Ovary (tissue), 9 donors: Measurements from ENCODE around the gene FKBP2. TPM values are rescaled to one million over a fixed set of nuclear protein-coding genes. Genes with fewer than 3 reads are reported as not detected.

Source experiments
- DNase-seq, 5 donors: peaks; one replicate each; pipeline ENCODE4 v3.0.0-alpha.2; 2019 to 2020
- H3K27ac ChIP-seq, 2 donors: fragments of 200-600 bp; one replicate each; pipeline versions ENCODE4 v1.5.1 to v1.8.0; 2019 to 2022
- H3K27me3 ChIP-seq: fragments of 200-600 bp; one replicate; pipeline ENCODE4 v1.8.0; 2022
- H3K36me3 ChIP-seq: fragments of 200-600 bp; sonication (generic); one replicate; pipeline ENCODE4 v1.5.1; 2019
- H3K4me1 ChIP-seq: one replicate; pipeline ENCODE4 v1.8.1; 2013; ENCODE audit warnings: mild to moderate bottlenecking, moderate library complexity; ENCODE audit not compliant: insufficient read depth
- H3K4me3 ChIP-seq: fragments of 200-600 bp; sonication (generic); one replicate; pipeline ENCODE4 v1.5.1; 2017
- H3K9me3 ChIP-seq, 2 donors: fragments of 200-600 bp in 1 of 2; sonication (generic) in 1 of 2; one replicate each; pipeline versions ENCODE4 v1.5.1 to v1.8.1; 2013 to 2019; ENCODE audit warnings: mild to moderate bottlenecking in 1 of 2, moderate library complexity in 1 of 2
- EP300 ChIP-seq: sonication (generic); formaldehyde crosslinking; IDR thresholded peaks from one replicate; pipeline ENCODE4 v1.6.1; 2017; ENCODE audit warnings: antibody characterized with exemption
- POLR2A ChIP-seq: fragments of 450-650 bp; IDR thresholded peaks from one replicate; pipeline ENCODE4 v1.6.1; 2017; ENCODE audit warnings: antibody characterized with exemption, mild to moderate bottlenecking, moderate library complexity
- WGBS, 3 donors: extraction: QIAGEN DNeasy Blood & Tissue Kit in 1 of 3; methylation state at CpG; one replicate each; pipeline versions ENCODE4 v1.1.5 to v1.1.7; 2013 to 2017; 5-methylcytosine and 5-hydroxymethylcytosine counted together
- intact Hi-C, 4 donors: fragments of 100-400 bp; cut with DNase I; formaldehyde crosslinking; loops; one replicate each; pipeline versions ENCODE4 v1.11.0 to v1.15.1; 2022 to 2023
- polyA plus RNA-seq, 2 donors: library from polyadenylated mRNA; stranded (reverse); fragments of 200-250 nt in 1 of 2; fragments of 350-450 nt in 1 of 2; fragmentation: Illumina TruSeq in 1 of 2; extraction: RNeasy Lipid Tissue Mini Kit (QIAGEN cat#74804) in 1 of 2; gene quantifications; one replicate each; pipeline ENCODE4 v1.2.3, GENCODE V29; 2013 to 2014
- total RNA-seq, 7 donors: library from RNA; depleted of rRNA in 2 of 7; stranded (reverse); fragments of >200 nt in 2 of 7; fragmentation: NEBNext Ultra II Directional in 3 of 7; extraction: Animal tissue kit (Norgen Biotek cat#: 25700) in 3 of 7; gene quantifications; one replicate each; pipeline versions ENCODE4 v1.1.0 to v1.2.4, GENCODE V29; 2016 to 2023
- TF ChIP-seq, protein P1 (sequence below), 3 donors: fragments of 450-650 bp in 2 of 3; fragments of 200-600 bp in 1 of 3; IDR thresholded peaks; one replicate each; pipeline versions ENCODE4 v1.5.1 to v1.8.0; 2016 to 2022; ENCODE audit warnings: antibody characterized with exemption in 3 of 3, mild to moderate bottlenecking in 1 of 3
- donor health status: DM: no; HTN: no; CAD: no; lungs with moderate emphysema.
- donor health status: DM: no; HTN: no; CAD: no.
- donor health status: Bipolar disorder and iron deficiency.
- donor health status: DM: yes; HTN: yes; CAD: no.
- donor health status: DM: no; HTN: no; CAD: no.
- donor health status: DM: yes; HTN: yes; CAD: no.

FKBP2 gene
- total and polyA plus RNA-seq, 9 donors = 25.1 to 132 (median 49.5) TPM

DNA sequence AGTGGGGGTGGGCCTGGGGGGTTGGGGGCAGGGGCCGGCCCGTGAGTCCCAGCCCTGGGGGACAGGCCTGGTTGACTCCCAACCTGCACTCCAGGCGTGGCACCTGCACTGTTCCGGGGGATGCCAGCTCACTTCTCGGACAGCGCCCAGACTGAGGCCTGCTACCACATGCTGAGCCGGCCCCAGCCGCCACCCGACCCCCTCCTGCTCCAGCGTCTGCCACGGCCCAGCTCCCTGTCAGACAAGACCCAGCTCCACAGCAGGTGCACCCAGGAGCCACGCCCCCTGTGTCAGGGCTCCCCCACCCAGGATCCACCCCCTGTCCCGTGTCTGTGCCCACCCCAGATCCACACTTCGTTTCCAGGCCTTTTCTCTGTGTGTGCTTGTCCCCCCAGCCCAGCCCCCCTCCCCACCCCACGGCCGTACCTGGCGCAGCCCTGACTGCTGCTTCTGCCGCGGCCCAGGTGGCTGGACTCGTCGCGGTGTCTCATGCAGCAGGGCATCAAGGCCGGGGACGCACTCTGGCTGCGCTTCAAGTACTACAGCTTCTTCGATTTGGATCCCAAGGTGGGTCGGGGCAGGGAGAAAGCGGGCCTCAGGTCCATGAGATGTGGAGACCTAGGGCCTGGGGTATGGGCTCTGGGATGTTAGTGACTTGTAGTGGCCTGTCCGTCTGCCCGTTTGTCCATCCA lies 29.6 kb upstream of the FKBP2 start:
- intact Hi-C loops = no loop called here
- Histone ChIP-seq H3K36me3 (no peaks in the 10 kb centered on the region), H3K4me3 (no peak overlapping the region), H3K4me1 (peaks cover 4% of the 10 kb centered on the region), H3K9me3 (no peaks in the 10 kb centered on the region), H3K27me3 (no peaks in the 10 kb centered on the region), H3K27ac (no peak overlapping the region)
- DNase-seq = no peak
- TF ChIP-seq POLR2A = no peak
- TF ChIP-seq, protein P1, sequence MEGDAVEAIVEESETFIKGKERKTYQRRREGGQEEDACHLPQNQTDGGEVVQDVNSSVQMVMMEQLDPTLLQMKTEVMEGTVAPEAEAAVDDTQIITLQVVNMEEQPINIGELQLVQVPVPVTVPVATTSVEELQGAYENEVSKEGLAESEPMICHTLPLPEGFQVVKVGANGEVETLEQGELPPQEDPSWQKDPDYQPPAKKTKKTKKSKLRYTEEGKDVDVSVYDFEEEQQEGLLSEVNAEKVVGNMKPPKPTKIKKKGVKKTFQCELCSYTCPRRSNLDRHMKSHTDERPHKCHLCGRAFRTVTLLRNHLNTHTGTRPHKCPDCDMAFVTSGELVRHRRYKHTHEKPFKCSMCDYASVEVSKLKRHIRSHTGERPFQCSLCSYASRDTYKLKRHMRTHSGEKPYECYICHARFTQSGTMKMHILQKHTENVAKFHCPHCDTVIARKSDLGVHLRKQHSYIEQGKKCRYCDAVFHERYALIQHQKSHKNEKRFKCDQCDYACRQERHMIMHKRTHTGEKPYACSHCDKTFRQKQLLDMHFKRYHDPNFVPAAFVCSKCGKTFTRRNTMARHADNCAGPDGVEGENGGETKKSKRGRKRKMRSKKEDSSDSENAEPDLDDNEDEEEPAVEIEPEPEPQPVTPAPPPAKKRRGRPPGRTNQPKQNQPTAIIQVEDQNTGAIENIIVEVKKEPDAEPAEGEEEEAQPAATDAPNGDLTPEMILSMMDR (IDR thresholded peaks at IDR 0.05) = no peak
- no peak for TF ChIP-seq EP300
- 82 to 89% (median 84%) methylated on average over 27 to 30 of the region's 30 CpGs for WGBS, 3 donors

DNA sequence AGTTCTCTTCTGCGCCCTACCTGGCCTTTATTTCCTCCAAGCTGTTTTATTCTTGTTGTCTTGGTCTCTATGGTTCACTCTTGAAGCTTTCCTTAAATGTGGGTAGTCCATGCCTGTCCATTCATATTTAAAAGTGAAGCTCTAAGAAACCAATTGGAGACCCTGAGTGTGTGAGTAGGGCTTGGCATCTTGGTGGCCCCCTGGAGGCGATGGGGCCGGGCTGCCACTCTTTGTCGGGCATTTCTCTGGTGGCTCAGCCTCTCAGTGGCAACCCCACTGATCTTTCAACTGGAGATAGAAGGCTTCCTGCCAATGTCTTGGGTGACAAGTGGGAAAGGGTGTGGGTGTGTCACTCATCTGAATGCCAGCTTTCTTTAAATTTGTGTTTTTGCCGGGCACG lies 24.0 kb upstream of the FKBP2 start:
- Histone ChIP-seq H3K4me3 (no peak overlapping the region), H3K27me3 (no peaks in the 10 kb centered on the region), H3K9me3 (no peaks in the 10 kb centered on the region), H3K36me3 (no peaks in the 10 kb centered on the region), H3K27ac (no peak overlapping the region), H3K4me1 (no peaks in the 10 kb centered on the region)
- DNase-seq = no peak
- TF ChIP-seq EP300 (no peak), POLR2A (no peak)
- TF ChIP-seq, protein P1 (IDR thresholded peaks at IDR 0.05) = no peak
- intact Hi-C loops = no loop called here
- 78 to 88% (median 86%) methylated on average over 6 of the region's 6 CpGs for WGBS, 3 donors

DNA sequence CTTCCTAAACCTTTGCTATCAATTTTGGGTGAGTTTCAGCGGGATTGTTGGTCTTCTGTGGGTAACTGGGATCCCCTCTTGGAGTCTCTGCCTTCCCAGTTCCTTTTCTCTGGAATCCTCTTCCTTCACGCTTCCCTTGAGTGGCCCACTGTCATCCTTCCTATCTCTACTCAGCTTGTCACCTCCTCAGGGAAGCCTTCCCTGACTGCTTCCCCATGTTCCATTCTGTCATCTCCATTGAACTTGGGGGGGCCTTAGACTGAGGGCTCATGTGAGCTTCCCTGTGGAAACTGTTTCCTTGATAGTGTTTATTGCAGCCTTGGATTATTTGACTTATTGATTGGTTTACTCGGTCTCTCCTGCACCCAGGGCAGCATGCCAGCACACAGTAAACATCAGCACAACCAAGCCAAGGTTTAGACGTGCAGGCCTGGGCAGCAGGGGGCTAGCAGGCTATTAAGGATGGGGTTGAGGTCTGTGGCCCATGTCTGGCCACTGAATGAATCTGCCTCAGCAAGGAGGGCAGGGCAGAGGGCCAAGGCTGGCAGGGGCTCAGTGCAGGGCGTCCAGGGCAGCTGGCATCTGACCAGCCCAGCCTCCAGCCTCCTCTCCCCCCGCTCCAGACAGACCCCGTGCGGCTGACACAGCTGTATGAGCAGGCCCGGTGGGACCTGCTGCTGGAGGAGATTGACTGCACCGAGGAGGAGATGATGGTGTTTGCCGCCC lies 22.1 kb upstream of the FKBP2 start:
- intact Hi-C loops = no loop called here
- peak in 2 of 5 donors; percentile 22 to 29 for DNase-seq
- Histone ChIP-seq H3K4me3 (no peak overlapping the region), H3K27ac (no peak overlapping the region), H3K36me3 (no peaks in the 10 kb centered on the region), H3K9me3 (no peaks in the 10 kb centered on the region), H3K27me3 (no peaks in the 10 kb centered on the region), H3K4me1 (peaks cover 3% of the 10 kb centered on the region)
- TF ChIP-seq, protein P1 (IDR thresholded peaks at IDR 0.05) = no peak
- TF ChIP-seq POLR2A (no peak), EP300 (no peak)
- 46 to 66% (median 56%) methylated on average over 8 to 11 of the region's 11 CpGs for WGBS, 3 donors

DNA sequence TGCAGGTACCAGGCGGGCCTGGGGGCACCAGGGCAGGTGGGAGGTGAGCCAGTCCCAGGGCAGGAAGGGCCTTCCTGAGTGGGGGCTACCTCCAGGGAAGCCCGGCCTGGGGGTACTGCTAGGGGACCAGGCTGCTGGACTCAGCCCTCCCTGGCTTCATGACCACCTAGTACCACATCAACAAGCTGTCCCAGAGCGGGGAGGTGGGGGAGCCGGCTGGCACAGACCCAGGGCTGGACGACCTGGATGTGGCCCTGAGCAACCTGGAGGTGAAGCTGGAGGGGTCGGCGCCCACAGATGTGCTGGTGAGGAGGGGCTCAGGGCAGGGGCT lies 21.6 kb upstream of the FKBP2 start:
- Histone ChIP-seq H3K36me3 (no peaks in the 10 kb centered on the region), H3K4me1 (peaks cover 3% of the 10 kb centered on the region), H3K4me3 (no peak overlapping the region), H3K27ac (no peak overlapping the region), H3K9me3 (no peaks in the 10 kb centered on the region), H3K27me3 (no peaks in the 10 kb centered on the region)
- DNase-seq = peak in 3 of 5 donors; percentile 25 to 36 (median 25)
- WGBS, 3 donors = 67 to 85% (median 75%) methylated on average over 7 of the region's 7 CpGs
- TF ChIP-seq, protein P1 (IDR thresholded peaks at IDR 0.05) = no peak
- TF ChIP-seq EP300 (no peak), POLR2A (no peak)
- intact Hi-C loops = no loop called here
